GM12878 (cell line): Measurements from ENCODE around the gene TMEM254. TPM values are rescaled to one million over a fixed set of nuclear protein-coding genes. Genes with fewer than 3 reads are reported as not detected.

Experiments used
- EED ChIP-seq: sonication (generic); IDR thresholded peaks from 2 replicates; pipeline ENCODE4 v1.6.1; 2016; ENCODE audit warnings: antibody characterized with exemption, low read depth
- ELK1 ChIP-seq: IDR thresholded peaks from 2 replicates; pipeline ENCODE4 v1.6.1; 2012; ENCODE audit warnings: low read depth, low read length, improper control_type of control experiment
- FOXK2 ChIP-seq: fragments of 450-650 bp; IDR thresholded peaks from 2 replicates; pipeline ENCODE4 v1.6.1; 2017; ENCODE audit warnings: mild to moderate bottlenecking, moderate library complexity
- HDAC6 ChIP-seq: fragments of 200-600 bp; sonication (generic); IDR thresholded peaks from one replicate; pipeline ENCODE4 v1.8.0; 2017; ENCODE audit warnings: antibody characterized with exemption; ENCODE audit not compliant: unreplicated experiment
- IKZF2 ChIP-seq, 2 experiments: fragments of 450-650 bp; IDR thresholded peaks; 2 replicates each; pipeline ENCODE4 v1.6.1; 2017; ENCODE audit warnings: mild to moderate bottlenecking in 2 of 2, moderate library complexity in 2 of 2
- KAT2A ChIP-seq: conservative IDR thresholded peaks from 2 replicates; pipeline ENCODE4 v1.6.1; 2011; ENCODE audit warnings: low read depth, low read length; ENCODE audit not compliant: control insufficient read depth
- MAX ChIP-seq: IDR thresholded peaks from 2 replicates; pipeline ENCODE4 v1.6.1; 2012; ENCODE audit warnings: low read depth, low read length, improper control_type of control experiment
- MLLT1 ChIP-seq: fragments of 450-650 bp; IDR thresholded peaks from 2 replicates; pipeline ENCODE4 v1.6.1; 2016; ENCODE audit warnings: mild to moderate bottlenecking
- MTA3 ChIP-seq: IDR thresholded peaks from 2 replicates; pipeline ENCODE4 v1.6.1; 2012; ENCODE audit warnings: low read length, inconsistent platforms, borderline replicate concordance
- POLR2AphosphoS2 ChIP-seq: IDR thresholded peaks from 2 replicates; pipeline ENCODE4 v1.6.1; 2011; ENCODE audit warnings: low read depth, mild to moderate bottlenecking, low read length, improper control_type of control experiment, moderate library complexity
- SKIL ChIP-seq: fragments of 450-650 bp; IDR thresholded peaks from 2 replicates; pipeline ENCODE4 v1.6.1; 2017; ENCODE audit warnings: mild to moderate bottlenecking, low read depth, inconsistent platforms; ENCODE audit not compliant: poor library complexity, severe bottlenecking
- SPI1 ChIP-seq: IDR thresholded peaks from 2 replicates; pipeline ENCODE4 v1.6.1; 2011; ENCODE audit warnings: low read depth, mild to moderate bottlenecking, low read length, moderate library complexity, borderline replicate concordance; ENCODE audit not compliant: insufficient read depth
- SREBF1 ChIP-seq: IDR thresholded peaks from 2 replicates; pipeline ENCODE4 v1.6.1; 2012; ENCODE audit warnings: mild to moderate bottlenecking, low read length
- SUPT20H ChIP-seq: IDR thresholded peaks from 2 replicates; pipeline ENCODE4 v1.6.1; 2011; ENCODE audit warnings: low read depth, mild to moderate bottlenecking, low read length, moderate library complexity, borderline replicate concordance; ENCODE audit not compliant: control insufficient read depth
- ZBTB40 ChIP-seq: fragments of 450-650 bp; IDR thresholded peaks from 2 replicates; pipeline ENCODE4 v1.6.1; 2016; ENCODE audit warnings: mild to moderate bottlenecking, moderate library complexity, borderline replicate concordance
- ZNF217 ChIP-seq: fragments of 450-650 bp; IDR thresholded peaks from 2 replicates; pipeline ENCODE4 v1.6.1; 2017; ENCODE audit warnings: antibody characterized with exemption, mild to moderate bottlenecking
- ZNF24 ChIP-seq: fragments of 450-650 bp; IDR thresholded peaks from 2 replicates; pipeline ENCODE4 v1.6.1; 2017; ENCODE audit warnings: antibody characterized with exemption, mild to moderate bottlenecking
- ZNF274 ChIP-seq: IDR thresholded peaks from one replicate; pipeline ENCODE4 v1.8.0; 2011; ENCODE audit not compliant: insufficient read length, insufficient read depth
- polyA plus RNA-seq, 11 experiments: library from polyadenylated mRNA; depleted of rRNA in 4 of 11; unstranded in 6 of 11; stranded (reverse) in 5 of 11; fragments of >200 nt; fragmentation: Nextera tagmentation in 4 of 11; fragmentation: Illumina TruSeq in 1 of 11; extraction: Ambion mirVana in 4 of 11; extraction: Trizol in 1 of 11; gene quantifications; 1 replicate in 1 of 11; 2 replicates in 10 of 11; pipeline versions ENCODE4 v1.2.1 to v1.2.3, GENCODE V29; 2011 to 2016; ENCODE audit warnings: inconsistent platforms in 2 of 11, missing spikeins in 2 of 11, low read depth in 1 of 11
- total RNA-seq, 4 experiments: library from RNA; depleted of rRNA in 3 of 4; stranded (reverse); fragments of >200 nt in 3 of 4; fragmentation: Illumina TruSeq in 1 of 4; extraction: Trizol in 1 of 4; gene quantifications; 2 replicates each; pipeline versions ENCODE4 v1.2.1 to v1.2.3, GENCODE V29; 2013 to 2021

TMEM254 gene
- total and polyA plus RNA-seq, 10 of the 15 experiments (the other 5 are each of a cell fraction or from before 2014, with no cell fraction given) = 5.6 to 29.0 (median 13.1) TPM

- TF ChIP-seq ELK1 = no peak
- no peak for TF ChIP-seq POLR2AphosphoS2
- TF ChIP-seq ZNF217 = no peak
- TF ChIP-seq HDAC6 = no peak
- no peak for TF ChIP-seq FOXK2
- TF ChIP-seq EED = no peak
- TF ChIP-seq SUPT20H = no peak
- no peak for TF ChIP-seq MAX
- TF ChIP-seq SKIL = no peak
- TF ChIP-seq SPI1 = no peak
- peak; percentile 81; the same call in 1 of the 2 replicates for TF ChIP-seq ZNF24
- no peak for TF ChIP-seq SREBF1
- 0 out of 2 replicates have a peak, but pooled peaks have one; percentile 13 for TF ChIP-seq MLLT1
- 0 out of 2 replicates have a peak, but pooled peaks have one; percentile 27 for TF ChIP-seq MTA3
- TF ChIP-seq ZBTB40 = no peak
- TF ChIP-seq IKZF2 (IDR thresholded peaks at IDR 0.05) = 0 out of 4 replicates have a peak, but pooled peaks of 1 of the 2 experiments have one; percentile 9
- TF ChIP-seq KAT2A = no peak
- TF ChIP-seq ZNF274 = no peak
These were observed 507 bp upstream of the TMEM254 start (continued) for GRCh38 chr10:80077869-80078447.
